Stimulated activated CD8-positive, alpha-beta memory T cell treated with anti-CD3 and anti-CD28 coated beads, Interleukin-7, amount 100 ng/mL, for 1 hour (primary cell): ENCODE data around the gene COL8A1.

ENCODE experiments used
- DNase-seq, 2 donors: peaks; one replicate each; pipeline ENCODE4 v3.0.0-alpha.2; 2020; ENCODE audit warnings: low read depth in 2 of 2

Gene COL8A1

DNA sequence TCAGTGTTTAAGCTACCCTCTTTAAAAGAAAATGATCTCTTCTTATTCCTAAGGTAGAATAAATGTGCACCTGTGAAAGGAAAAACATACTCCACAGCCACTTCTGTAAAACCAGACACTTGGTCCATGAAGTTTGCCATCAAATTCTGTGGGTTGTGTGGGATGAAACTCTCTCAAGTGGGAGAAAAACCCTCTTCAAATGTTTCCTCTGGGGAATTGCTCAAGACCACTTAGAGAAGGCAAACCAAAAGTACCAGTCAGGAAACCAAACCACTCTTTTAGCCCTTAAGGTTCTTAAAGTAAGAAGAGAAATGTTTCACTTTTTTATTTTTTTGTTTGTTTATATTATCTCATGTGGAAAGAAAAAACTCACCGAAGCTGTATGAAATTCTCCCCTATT is 1.2 kb downstream of the COL8A1 start:
- DNase-seq: no peak

DNA sequence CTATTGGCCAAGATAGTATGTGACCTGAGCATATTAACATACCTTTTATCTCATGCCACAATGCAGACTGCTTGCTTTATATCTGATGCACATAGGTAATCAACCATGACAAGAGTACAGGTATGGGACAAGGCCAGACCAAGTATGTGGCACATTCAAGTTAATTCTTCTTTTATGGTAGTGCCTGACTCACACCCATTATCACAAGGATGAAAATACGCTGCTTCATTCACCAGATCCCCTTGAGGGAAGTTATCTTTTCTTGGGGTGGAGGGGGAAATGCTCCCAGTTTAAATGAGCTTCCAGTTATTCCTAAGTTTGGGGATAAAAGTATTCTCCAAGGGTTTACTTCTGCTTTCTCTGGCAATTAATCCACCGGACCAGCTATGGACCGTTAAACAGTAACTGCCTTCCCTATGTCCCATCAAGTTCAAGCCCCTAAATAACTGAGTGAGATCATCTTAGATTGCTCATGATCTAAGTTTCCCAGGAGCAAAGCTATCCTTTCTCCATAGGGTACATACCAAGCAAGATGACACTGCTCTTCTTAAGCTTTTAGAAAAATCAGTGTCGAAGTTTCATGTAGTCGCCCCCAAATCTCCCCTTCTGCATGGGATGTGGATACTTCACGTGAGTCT is 1.9 kb downstream of the COL8A1 start:
- DNase-seq: no peak

DNA sequence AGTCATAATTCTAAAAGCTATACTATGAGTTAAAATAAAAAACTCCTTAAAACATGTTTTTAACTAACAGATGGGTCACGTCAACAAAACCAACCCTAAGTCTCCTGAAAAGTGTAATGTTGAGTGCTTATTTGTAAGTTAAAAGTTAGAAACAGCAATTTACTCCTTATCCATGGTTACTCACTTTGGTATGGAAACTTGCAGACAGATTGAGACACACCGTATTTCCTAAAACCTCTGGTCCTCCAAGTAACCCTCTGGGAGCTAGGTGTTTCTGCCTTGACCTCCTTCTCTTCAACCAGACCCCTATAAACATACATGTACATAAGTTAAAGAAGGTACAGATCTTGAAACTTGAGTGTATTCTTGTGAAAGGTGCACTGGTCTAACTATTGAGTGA is 3.1 kb downstream of the COL8A1 start:
- DNase-seq: no peak

- no peak for DNase-seq
Observed at GRCh38 chr3:99641982-99642381, 3.6 kb downstream of the COL8A1 start.

- DNase-seq: no peak
Observed at GRCh38 chr3:99644017-99644416, 5.6 kb downstream of the COL8A1 start.

DNA sequence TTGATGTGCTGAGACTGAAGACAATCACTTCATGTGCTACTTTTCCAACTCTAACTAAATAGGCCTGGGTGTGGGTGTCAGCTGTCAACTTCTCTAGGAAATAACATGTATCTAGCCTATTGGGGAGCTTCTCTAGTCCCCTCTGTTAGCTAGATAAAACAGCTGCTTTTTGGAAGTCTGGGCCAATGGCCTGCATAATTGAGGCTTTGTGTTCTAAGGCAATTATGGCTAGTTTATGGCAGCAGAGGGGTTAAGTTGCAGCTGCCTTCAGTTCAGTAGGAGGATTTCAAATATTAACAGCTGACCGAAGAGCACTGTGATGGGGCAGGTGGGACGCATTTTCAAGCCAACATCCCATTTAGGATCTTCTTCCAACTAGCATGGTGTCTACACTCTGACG is 6.4 kb downstream of the COL8A1 start:
- no peak for DNase-seq

GRCh38 chr3:99645277-99646106 is 7.1 kb downstream of the COL8A1 start:
- no peak for DNase-seq

GRCh38 chr3:99646107-99646435 is 7.7 kb downstream of the COL8A1 start:
- no peak for DNase-seq

DNA sequence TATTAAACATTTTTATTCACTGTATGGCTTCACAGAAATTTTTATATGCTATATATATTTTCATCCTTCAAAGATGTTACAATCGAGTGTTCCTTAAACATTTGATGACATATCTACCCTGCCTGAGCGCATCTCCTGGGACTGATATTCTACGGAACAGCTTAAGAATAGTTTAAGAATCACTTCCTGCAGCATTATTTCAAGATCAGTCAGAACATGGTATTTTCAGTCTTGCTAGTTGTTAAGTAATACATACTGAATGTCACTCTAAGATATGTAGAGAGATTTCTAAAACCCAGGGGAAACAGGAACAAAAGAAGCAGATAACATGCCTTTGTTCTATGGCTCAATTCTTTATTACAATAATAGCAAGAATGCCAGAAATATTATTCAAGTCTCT is 8.7 kb downstream of the COL8A1 start:
- DNase-seq: no peak

DNA sequence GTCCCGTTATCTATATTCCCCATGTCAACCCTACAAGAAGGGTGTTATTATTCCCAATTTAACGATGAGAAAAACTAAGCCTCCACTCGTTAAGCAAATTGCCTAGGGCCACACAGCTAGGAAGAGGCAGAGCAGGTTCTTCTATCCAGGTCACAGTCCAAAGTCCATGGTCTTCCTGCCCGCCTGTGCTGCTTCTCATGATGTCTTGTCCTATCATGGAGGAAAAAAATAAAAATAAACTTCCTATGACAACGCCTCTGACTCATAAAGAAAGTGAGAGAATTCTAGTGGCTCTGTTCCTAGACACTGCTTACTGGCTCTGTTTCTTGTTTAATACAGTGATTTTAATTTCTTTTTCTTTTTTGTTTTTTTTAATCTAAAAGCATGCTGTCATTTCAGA is 9.7 kb downstream of the COL8A1 start:
- DNase-seq: no peak

DNA sequence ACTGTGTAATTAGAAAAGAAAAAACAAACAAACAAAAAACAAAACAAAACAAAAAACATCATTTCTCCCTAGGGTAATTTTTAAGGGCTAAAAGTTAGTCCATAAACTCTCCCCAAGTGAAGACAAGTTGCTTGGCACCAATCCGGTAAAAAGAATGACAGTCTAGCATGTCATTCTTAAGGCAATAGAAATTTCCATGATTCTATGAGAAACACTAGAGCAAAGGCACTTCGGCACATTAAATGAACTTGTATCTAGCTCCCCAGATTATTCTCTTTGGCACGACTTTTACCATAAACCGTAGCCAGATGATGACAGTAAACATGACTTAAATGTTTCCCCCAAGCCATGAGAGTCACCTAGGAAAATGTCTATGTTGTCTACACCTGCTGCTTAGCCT is 10.1 kb downstream of the COL8A1 start:
- DNase-seq: no peak

DNA sequence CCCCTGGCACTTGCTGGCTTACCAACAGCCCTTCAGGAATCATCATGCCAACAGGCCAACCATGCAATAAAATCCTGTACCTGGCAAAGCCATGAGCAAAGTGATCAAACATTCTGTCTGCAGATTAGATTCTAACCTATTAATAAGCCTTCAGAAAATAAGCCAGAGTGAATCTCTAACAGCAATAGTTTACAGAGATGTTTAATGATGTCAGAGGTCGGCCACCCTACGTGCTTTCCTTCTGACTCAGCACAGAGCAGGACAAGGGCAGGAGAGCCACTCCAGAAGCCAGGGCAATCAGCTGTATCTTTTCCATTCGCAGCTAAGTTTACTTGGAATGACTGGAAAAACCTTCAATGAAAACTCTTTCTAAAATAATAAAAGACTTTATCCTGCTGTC is 13.1 kb downstream of the COL8A1 start:
- no peak for DNase-seq

- no peak for DNase-seq
Observed at GRCh38 chr3:99656624-99657023, 18.2 kb downstream of the COL8A1 start.

DNA sequence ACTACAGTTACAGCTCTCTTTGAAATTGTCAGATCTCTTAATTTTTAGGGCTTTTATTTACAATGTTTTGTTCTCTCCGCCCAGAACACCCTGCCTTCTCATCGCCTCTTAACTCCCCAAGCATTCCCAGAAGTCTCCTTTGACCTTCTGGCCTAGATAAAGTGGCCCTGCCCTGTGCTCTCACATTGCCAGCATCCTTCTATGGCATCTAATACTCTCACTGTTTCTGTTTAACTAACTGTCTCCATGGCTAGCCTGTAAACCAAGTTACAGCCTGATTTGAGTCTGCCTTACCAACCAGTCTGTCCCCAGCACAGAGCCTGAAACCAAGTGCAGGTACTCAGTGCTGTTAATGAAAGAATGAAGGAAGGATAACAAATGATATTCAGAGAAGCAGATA is 19.9 kb downstream of the COL8A1 start:
- no peak for DNase-seq

GRCh38 chr3:99659032-99659431 is 20.6 kb downstream of the COL8A1 start:
- DNase-seq: no peak

GRCh38 chr3:99659951-99660350 is 21.6 kb downstream of the COL8A1 start:
- DNase-seq: no peak

DNA sequence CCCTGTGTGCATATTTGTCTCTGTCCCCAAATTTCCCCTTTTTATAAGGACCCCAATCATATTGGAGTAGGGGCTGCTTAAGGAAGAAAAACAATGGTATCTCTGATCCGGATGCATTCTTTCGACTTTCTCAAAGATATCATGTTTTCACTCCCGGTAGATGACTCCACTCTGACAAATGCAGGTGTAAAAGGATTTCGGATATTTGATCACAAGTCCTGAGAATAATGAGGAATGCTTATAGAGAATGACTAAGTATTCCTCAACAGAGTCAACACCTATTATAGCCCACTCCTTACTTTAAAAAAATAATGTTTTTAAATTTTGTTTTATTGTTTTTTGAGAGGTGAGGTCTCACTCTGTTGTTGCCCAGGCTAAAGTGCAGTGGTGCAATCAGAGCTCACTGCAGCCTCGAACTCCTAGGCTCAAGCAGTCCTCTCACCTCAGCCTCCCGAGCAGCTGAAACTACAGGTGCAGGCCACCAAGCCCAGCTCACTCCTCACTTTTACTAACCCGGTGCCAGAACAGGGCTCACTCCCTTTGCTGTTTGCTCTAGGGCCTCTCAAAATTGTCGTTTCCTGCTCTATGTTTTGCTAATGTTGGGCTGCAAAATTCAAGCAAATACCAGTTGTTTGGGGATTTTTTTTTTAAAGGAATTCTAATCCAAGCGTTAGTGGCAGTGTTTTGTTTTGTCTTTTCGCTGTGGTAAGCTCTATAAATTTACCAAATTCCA is 24.6 kb downstream of the COL8A1 start:
- DNase-seq: no peak

- DNase-seq: no peak
Observed at GRCh38 chr3:99663977-99664376, 25.6 kb downstream of the COL8A1 start.

DNA sequence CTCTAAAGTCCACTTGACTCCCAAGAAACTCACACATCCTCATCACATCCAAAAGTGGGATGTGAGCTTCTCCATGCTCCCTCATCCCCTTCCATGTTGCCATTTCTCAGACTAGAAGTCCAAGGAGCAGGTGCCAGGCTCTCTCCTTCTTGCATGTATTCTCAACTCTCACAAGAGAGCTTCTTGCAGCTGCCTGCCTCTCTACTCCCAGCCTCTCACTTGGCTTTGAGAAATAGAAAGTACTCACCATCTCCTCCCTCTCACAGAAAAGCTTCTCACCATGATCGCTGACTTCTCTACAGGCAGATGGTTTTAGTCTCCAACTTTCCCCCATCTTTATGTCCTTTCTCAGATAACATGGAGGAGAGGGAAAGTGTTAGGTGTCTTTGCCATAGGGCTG is 26.6 kb downstream of the COL8A1 start:
- no peak for DNase-seq

GRCh38 chr3:99666201-99666600 is 27.8 kb downstream of the COL8A1 start:
- DNase-seq: no peak

GRCh38 chr3:99668044-99668443 is 29.6 kb downstream of the COL8A1 start:
- DNase-seq: no peak

DNA sequence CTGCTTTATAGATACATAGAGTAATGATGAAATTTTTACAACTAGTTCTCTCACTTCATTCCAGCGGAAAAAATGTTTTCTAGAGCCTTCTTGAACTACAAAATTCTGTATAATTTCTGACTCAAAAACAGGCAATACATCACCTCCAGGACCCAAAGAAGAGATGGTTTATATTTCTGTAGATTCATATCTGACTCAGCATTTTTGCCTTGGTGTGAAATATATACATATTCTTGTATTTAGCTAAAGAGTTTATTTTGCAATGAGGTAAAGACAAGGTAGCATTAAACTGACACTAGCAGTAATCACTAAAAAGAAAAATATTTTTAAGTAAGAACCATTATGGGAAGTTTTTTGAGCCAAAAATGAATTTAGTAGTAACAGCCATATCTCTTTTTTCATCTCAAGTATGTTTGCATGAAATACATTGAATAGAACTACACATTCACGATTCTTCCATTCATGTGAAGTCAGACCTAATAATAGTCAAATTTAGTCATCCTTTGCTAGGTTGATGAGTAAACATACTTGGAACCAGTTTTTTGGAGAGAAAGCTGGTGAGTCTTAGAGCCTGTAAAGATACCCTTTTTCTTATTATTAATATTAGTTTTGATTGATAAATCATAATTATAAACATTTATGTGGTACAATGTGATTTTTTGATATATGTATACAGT is 31.6 kb downstream of the COL8A1 start:
- no peak for DNase-seq
